ENCODE data around the gene CDC27.
A peak's percentile ranks its signal among the peaks of the same experiment; 100 is the strongest.
"Not testable (repeated sequence)": the region's sequence is repeated elsewhere in the genome, so short reads cannot be mapped to it uniquely, and the experiment has no call there.

The CDC27 gene

GRCh38 chr17:47225436-47225858, 36.4 kb upstream of the CDC27 start:
- peaks cover 34% of the 10 kb centered on the region for H3K4me1 Mint-ChIP-seq
- no peak for DNase-seq (ENCODE audit: low spot score in 2 of 2)
- H3K4me3 Mint-ChIP-seq, result no peak overlapping the region
- no peaks in the 10 kb centered on the region for H3K36me3 Mint-ChIP-seq (ENCODE audit: insufficient read depth)
- no peaks in the 10 kb centered on the region for H3K9me3 Mint-ChIP-seq
- H3K27me3 Mint-ChIP-seq, result no peaks in the 10 kb centered on the region
- H3K27ac Mint-ChIP-seq (ENCODE audit: low read depth), result peak overlapping the region; percentile 54
- ATAC-seq (replicated peaks; ENCODE audit: extremely low read depth, poor library complexity, severe bottlenecking), result no peak

- ATAC-seq (replicated peaks; ENCODE audit: extremely low read depth, poor library complexity, severe bottlenecking) (no peak), DNase-seq (ENCODE audit: low spot score in 2 of 2) (no peak)
- Mint-ChIP-seq H3K4me3 (no peak overlapping the region), H3K4me1 (peaks cover 34% of the 10 kb centered on the region), H3K27ac (ENCODE audit: low read depth) (no peak overlapping the region), H3K27me3 (no peaks in the 10 kb centered on the region), H3K9me3 (no peaks in the 10 kb centered on the region), H3K36me3 (ENCODE audit: insufficient read depth) (peaks cover 2% of the 10 kb centered on the region)
Measured at GRCh38 chr17:47224966-47225365, 35.9 kb upstream of the CDC27 start.

GRCh38 chr17:47224077-47224476, 35.0 kb upstream of the CDC27 start:
- not testable (repeated sequence) for DNase-seq (ENCODE audit: low spot score in 2 of 2); H3K4me3 Mint-ChIP-seq; H3K27ac Mint-ChIP-seq (ENCODE audit: low read depth); H3K36me3 Mint-ChIP-seq (ENCODE audit: insufficient read depth); H3K27me3 Mint-ChIP-seq; ATAC-seq (replicated peaks; ENCODE audit: extremely low read depth, poor library complexity, severe bottlenecking); H3K9me3 Mint-ChIP-seq
- H3K4me1 Mint-ChIP-seq, result peaks cover 36% of the 10 kb centered on the region

- H3K4me3 Mint-ChIP-seq, result no peak overlapping the region
- H3K36me3 Mint-ChIP-seq (ENCODE audit: insufficient read depth), result peaks cover 4% of the 10 kb centered on the region
- peaks cover 42% of the 10 kb centered on the region for H3K4me1 Mint-ChIP-seq
- no peaks in the 10 kb centered on the region for H3K27me3 Mint-ChIP-seq
- no peaks in the 10 kb centered on the region for H3K9me3 Mint-ChIP-seq
- DNase-seq (ENCODE audit: low spot score in 2 of 2) (no peak), ATAC-seq (replicated peaks; ENCODE audit: extremely low read depth, poor library complexity, severe bottlenecking) (no peak)
- H3K27ac Mint-ChIP-seq (ENCODE audit: low read depth), result peak overlapping the region; percentile 49
Measured at GRCh38 chr17:47223460-47223859, 34.4 kb upstream of the CDC27 start.

GRCh38 chr17:47223007-47223406, 33.9 kb upstream of the CDC27 start:
- Mint-ChIP-seq H3K27ac (ENCODE audit: low read depth) (peak overlapping the region; percentile 49), H3K4me3 (no peak overlapping the region)
- no peak for DNase-seq (ENCODE audit: low spot score in 2 of 2)

GRCh38 chr17:47222047-47222446, 33.0 kb upstream of the CDC27 start:
- peak overlapping the region; percentile 35 for H3K27ac Mint-ChIP-seq (ENCODE audit: low read depth)

More at GRCh38 chr17:47223007-47223406, 33.9 kb upstream of the CDC27 start:
- Mint-ChIP-seq H3K4me1 (peaks cover 44% of the 10 kb centered on the region), H3K27me3 (no peaks in the 10 kb centered on the region), H3K9me3 (no peaks in the 10 kb centered on the region), H3K36me3 (ENCODE audit: insufficient read depth) (peaks cover 4% of the 10 kb centered on the region)
- ATAC-seq (replicated peaks; ENCODE audit: extremely low read depth, poor library complexity, severe bottlenecking), result no peak

GRCh38 chr17:47221154-47221553, 32.1 kb upstream of the CDC27 start:
- no peaks in the 10 kb centered on the region for H3K9me3 Mint-ChIP-seq
- peaks cover 4% of the 10 kb centered on the region for H3K36me3 Mint-ChIP-seq (ENCODE audit: insufficient read depth)
- H3K27ac Mint-ChIP-seq (ENCODE audit: low read depth), result peak overlapping the region; percentile 35
- H3K4me3 Mint-ChIP-seq, result no peak overlapping the region
- no peaks in the 10 kb centered on the region for H3K27me3 Mint-ChIP-seq
- DNase-seq (ENCODE audit: low spot score in 2 of 2) (no peak), ATAC-seq (replicated peaks; ENCODE audit: extremely low read depth, poor library complexity, severe bottlenecking) (no peak)
- peaks cover 44% of the 10 kb centered on the region for H3K4me1 Mint-ChIP-seq

More at GRCh38 chr17:47222047-47222446, 33.0 kb upstream of the CDC27 start:
- ATAC-seq (replicated peaks; ENCODE audit: extremely low read depth, poor library complexity, severe bottlenecking), result no peak
- Mint-ChIP-seq H3K4me1 (peaks cover 44% of the 10 kb centered on the region), H3K4me3 (no peak overlapping the region), H3K9me3 (no peaks in the 10 kb centered on the region), H3K36me3 (ENCODE audit: insufficient read depth) (peaks cover 4% of the 10 kb centered on the region), H3K27me3 (no peaks in the 10 kb centered on the region)
- no peak for DNase-seq (ENCODE audit: low spot score in 2 of 2)

GRCh38 chr17:47220531-47220999, 31.5 kb upstream of the CDC27 start:
- Mint-ChIP-seq H3K4me3 (peak overlapping the region; percentile 69), H3K27ac (ENCODE audit: low read depth) (peak overlapping the region; percentile 78), H3K27me3 (no peaks in the 10 kb centered on the region), H3K4me1 (peaks cover 44% of the 10 kb centered on the region), H3K36me3 (ENCODE audit: insufficient read depth) (peaks cover 4% of the 10 kb centered on the region), H3K9me3 (no peaks in the 10 kb centered on the region)
- peak in 1 of 2 donors; percentile 57 for DNase-seq (ENCODE audit: low spot score in 2 of 2)
- peak; percentile 87 for ATAC-seq (replicated peaks; ENCODE audit: extremely low read depth, poor library complexity, severe bottlenecking)

- H3K36me3 Mint-ChIP-seq (ENCODE audit: insufficient read depth), result peaks cover 4% of the 10 kb centered on the region
- H3K27me3 Mint-ChIP-seq, result no peaks in the 10 kb centered on the region
- H3K27ac Mint-ChIP-seq (ENCODE audit: low read depth), result peak overlapping the region; percentile 78
- no peak for DNase-seq (ENCODE audit: low spot score in 2 of 2)
- no peaks in the 10 kb centered on the region for H3K9me3 Mint-ChIP-seq
- peak overlapping the region; percentile 69 for H3K4me3 Mint-ChIP-seq
- no peak for ATAC-seq (replicated peaks; ENCODE audit: extremely low read depth, poor library complexity, severe bottlenecking)
- H3K4me1 Mint-ChIP-seq, result peaks cover 44% of the 10 kb centered on the region
Measured at GRCh38 chr17:47219621-47220475, 30.8 kb upstream of the CDC27 start.

GRCh38 chr17:47218896-47219430, 29.9 kb upstream of the CDC27 start:
- no peak for DNase-seq (ENCODE audit: low spot score in 2 of 2)
- Mint-ChIP-seq H3K27me3 (no peaks in the 10 kb centered on the region), H3K4me3 (peak overlapping the region; percentile 54), H3K27ac (ENCODE audit: low read depth) (no peak overlapping the region), H3K4me1 (peaks cover 44% of the 10 kb centered on the region), H3K36me3 (ENCODE audit: insufficient read depth) (peaks cover 4% of the 10 kb centered on the region), H3K9me3 (no peaks in the 10 kb centered on the region)
- no peak for ATAC-seq (replicated peaks; ENCODE audit: extremely low read depth, poor library complexity, severe bottlenecking)

GRCh38 chr17:47217279-47217678, 28.2 kb upstream of the CDC27 start:
- not testable (repeated sequence) for H3K9me3 Mint-ChIP-seq; H3K36me3 Mint-ChIP-seq (ENCODE audit: insufficient read depth); H3K27me3 Mint-ChIP-seq; DNase-seq (ENCODE audit: low spot score in 2 of 2)
- Mint-ChIP-seq H3K27ac (ENCODE audit: low read depth) (peak overlapping the region; percentile 69), H3K4me1 (peaks cover 40% of the 10 kb centered on the region), H3K4me3 (peak overlapping the region; percentile 20)
- ATAC-seq (replicated peaks; ENCODE audit: extremely low read depth, poor library complexity, severe bottlenecking), result peak; percentile 73

GRCh38 chr17:47216821-47217220, 27.7 kb upstream of the CDC27 start:
- Mint-ChIP-seq H3K4me1 (peaks cover 35% of the 10 kb centered on the region), H3K4me3 (peak overlapping the region; percentile 20), H3K27ac (ENCODE audit: low read depth) (peak overlapping the region; percentile 69)
- not testable (repeated sequence) for ATAC-seq (replicated peaks; ENCODE audit: extremely low read depth, poor library complexity, severe bottlenecking); H3K9me3 Mint-ChIP-seq; H3K27me3 Mint-ChIP-seq; H3K36me3 Mint-ChIP-seq (ENCODE audit: insufficient read depth); DNase-seq (ENCODE audit: low spot score in 2 of 2)

- ATAC-seq (replicated peaks; ENCODE audit: extremely low read depth, poor library complexity, severe bottlenecking) (no peak), DNase-seq (ENCODE audit: low spot score in 2 of 2) (no peak)
- Mint-ChIP-seq H3K9me3 (no peaks in the 10 kb centered on the region), H3K4me3 (no peak overlapping the region), H3K27me3 (no peaks in the 10 kb centered on the region), H3K4me1 (peaks cover 16% of the 10 kb centered on the region), H3K36me3 (ENCODE audit: insufficient read depth) (peaks cover 2% of the 10 kb centered on the region), H3K27ac (ENCODE audit: low read depth) (no peak overlapping the region)
Measured at GRCh38 chr17:47214931-47215330, 25.8 kb upstream of the CDC27 start.
